GM12878 (cell line): ENCODE data around the gene ZNF407.

Experiments
- ATF2 ChIP-seq: IDR thresholded peaks from 2 replicates; pipeline ENCODE4 v1.6.1; 2012; ENCODE audit warnings: low read length, inconsistent platforms
- CEBPB ChIP-seq, 2 experiments: fragments of 150-350 bp in 1 of 2; IDR thresholded peaks; 2 replicates each; pipeline ENCODE4 v1.6.1; 2012 to 2014; ENCODE audit warnings: low read depth in 2 of 2, low read length in 2 of 2, borderline replicate concordance in 1 of 2, inconsistent platforms in 1 of 2
- EZH2 ChIP-seq: IDR thresholded peaks from 2 replicates; pipeline ENCODE4 v1.6.1; 2012; ENCODE audit warnings: low read depth, mild to moderate bottlenecking, control low read depth, inconsistent platforms, low read length, borderline replicate concordance; ENCODE audit not compliant: control insufficient read depth

- TF ChIP-seq ATF2 (no peak), EZH2 (no peak), CEBPB (IDR thresholded peaks at IDR 0.05; ENCODE audit: borderline replicate concordance in 1 of 2, low read depth in 2 of 2, low read length in 2 of 2) (no peak)
Observed at GRCh38 chr18:74563999-74564398, 33.7 kb upstream of the ZNF407 start.
